ENCODE data around the gene OR10H1.

- TF ChIP-seq POLR2AphosphoS5 (IDR thresholded peaks at IDR 0.05; ENCODE audit: low read depth, low read length) = no peak
- no peak for TF ChIP-seq POLR2A (IDR thresholded peaks at IDR 0.05; ENCODE audit: low read depth, low read length)
Measured at GRCh38 chr19:15780610-15781418, 34.6 kb downstream of the OR10H1 start.
